A549 (cell line): Measurements from ENCODE around the gene NFATC3. TPM values are rescaled to one million over a fixed set of nuclear protein-coding genes. Genes with fewer than 3 reads are reported as not detected.

ENCODE experiments used
- ATAC-seq, 2 experiments: fragments of 200-7000 bp in 1 of 2; fragments of >200 bp in 1 of 2; cut with Nextera tagmentation in 1 of 2; cut with Tn5 transposase in 1 of 2; 3 replicates each; pipeline versions ENCODE4 v1.8.0 to v1.9.1; 2018 to 2020; ENCODE audit warnings: mild to moderate bottlenecking in 1 of 2, moderate library complexity in 1 of 2
- CTCF ChIA-PET: fragments of 300-600 bp; sonication (Branson Sonifier 250); formaldehyde crosslinking; extraction: SDS; loops from one replicate; lab custom pipeline; 2021; ENCODE audit warnings: antibody characterized with exemption, inconsistent platforms; lab: Yijun Ruan, JAX
- POLR2A ChIA-PET: fragments of 350-600 bp; formaldehyde crosslinking; extraction: SDS; loops from one replicate; lab custom pipeline; 2021; ENCODE audit warnings: antibody characterized with exemption, inconsistent platforms; lab: Yijun Ruan, JAX
- DNase-seq, 2 experiments: peaks; one replicate each; pipeline versions ENCODE4 v3.0.0 to v3.0.0-alpha.2; 2011 to 2016; ENCODE audit warnings: low read depth in 1 of 2, low spot score in 1 of 2
- FAIRE-seq: peaks from 2 replicates; lab custom pipeline; 2011; peaks lifted over from hg19 to GRCh38; lab: Jason Lieb, UNC
- H3K27ac ChIP-seq, 2 experiments: fragments of >200 bp; sonication (Bioruptor Twin); formaldehyde crosslinking; 3 replicates each; pipeline ENCODE4 v1.5.1; 2016 to 2017
- H3K4me1 ChIP-seq: fragments of >200 bp; sonication (Bioruptor Twin); formaldehyde crosslinking; 3 replicates; pipeline ENCODE4 v1.6.1; 2016
- H3K4me2 ChIP-seq: fragments of >200 bp; sonication (Bioruptor Twin); formaldehyde crosslinking; 3 replicates; pipeline ENCODE4 v1.6.1; 2016
- H3K4me3 ChIP-seq: fragments of >200 bp; sonication (Bioruptor Twin); formaldehyde crosslinking; 3 replicates; pipeline ENCODE4 v1.5.1; 2016
- H3K9me3 ChIP-seq: fragments of >200 bp; sonication (Bioruptor Twin); formaldehyde crosslinking; 3 replicates; pipeline ENCODE4 v1.6.1; 2016
- EHF ChIP-seq: fragments of 250-450 bp; sonication (Bioruptor Pico); IDR thresholded peaks from 2 replicates; pipeline ENCODE4 v1.5.0; 2020; ENCODE audit warnings: mild to moderate bottlenecking
- FOSB ChIP-seq: fragments of 250-450 bp; sonication (Bioruptor Pico); IDR thresholded peaks from 2 replicates; pipeline ENCODE4 v1.5.0; 2020; ENCODE audit warnings: mild to moderate bottlenecking, moderate library complexity
- FOXS1 ChIP-seq: fragments of 250-450 bp; sonication (Bioruptor Pico); IDR thresholded peaks from 2 replicates; pipeline ENCODE4 v1.5.0; 2020; ENCODE audit warnings: mild to moderate bottlenecking, moderate library complexity
- HDAC2 ChIP-seq: fragments of 200-600 bp; sonication (generic); IDR thresholded peaks from 2 replicates; pipeline ENCODE4 v1.6.1; 2016
- HOXB13 ChIP-seq: fragments of 250-450 bp; sonication (Bioruptor Pico); IDR thresholded peaks from 2 replicates; pipeline ENCODE4 v1.5.0; 2020; ENCODE audit warnings: low read depth, mild to moderate bottlenecking, moderate library complexity
- MYC ChIP-seq: IDR thresholded peaks from 2 replicates; pipeline ENCODE4 v1.6.1; 2012; ENCODE audit warnings: mild to moderate bottlenecking, inconsistent platforms, low read length, improper control_type of control experiment, borderline replicate concordance
- NPAS2 ChIP-seq: fragments of 250-450 bp; sonication (Bioruptor Pico); IDR thresholded peaks from 2 replicates; pipeline ENCODE4 v1.8.0; 2022; ENCODE audit warnings: mild to moderate bottlenecking, moderate library complexity, borderline replicate concordance
- POLR2A ChIP-seq: IDR thresholded peaks from 2 replicates; pipeline ENCODE4 v1.6.1; 2012; ENCODE audit warnings: mild to moderate bottlenecking, low read length
- RFX5 ChIP-seq: fragments of 450-650 bp; IDR thresholded peaks from 2 replicates; pipeline ENCODE4 v1.7.1; 2014; ENCODE audit warnings: antibody characterized with exemption, mild to moderate bottlenecking, moderate library complexity
- SMC3 ChIP-seq: fragments of >200 bp; sonication (Bioruptor Twin); formaldehyde crosslinking; IDR thresholded peaks from 3 replicates; pipeline ENCODE4 v1.6.1; 2018; ENCODE audit warnings: inconsistent platforms
- SREBF2 ChIP-seq: fragments of 450-650 bp; IDR thresholded peaks from 2 replicates; pipeline ENCODE4 v1.6.1; 2014; ENCODE audit warnings: mild to moderate bottlenecking, moderate library complexity
- ZC3H11A ChIP-seq: fragments of 450-650 bp; IDR thresholded peaks from 2 replicates; pipeline ENCODE4 v1.6.1; 2014; ENCODE audit warnings: antibody characterized with exemption, mild to moderate bottlenecking
- WGBS: methylation state at CpG from one replicate; pipeline ENCODE4 v1.1.6; 2017; ENCODE audit errors: missing lambda C conversion rate; 5-methylcytosine and 5-hydroxymethylcytosine counted together
- polyA plus RNA-seq, 4 experiments: library from polyadenylated mRNA; depleted of rRNA in 3 of 4; stranded (reverse); fragments of >200 nt; fragmentation: RNase III in 1 of 4; extraction: RNeasy Plus Mini Kit Qiagen cat#74134 plus additional on column Dnase treatment in 1 of 4; gene quantifications; 2 replicates in 3 of 4; 3 replicates in 1 of 4; pipeline ENCODE4 v1.2.3, GENCODE V29; 2011 to 2017
- TF ChIP-seq, protein P1 (sequence below): fragments of 200-600 bp; sonication (generic); IDR thresholded peaks from 2 replicates; pipeline ENCODE4 v1.6.1; 2016; ENCODE audit warnings: antibody characterized with exemption, mild to moderate bottlenecking, moderate library complexity
- TF ChIP-seq, protein P2 (sequence below): fragments of 450-650 bp; IDR thresholded peaks from 2 replicates; pipeline ENCODE4 v1.6.1; 2014; ENCODE audit warnings: antibody characterized with exemption
- TF ChIP-seq, protein P3 (sequence below): fragments of 250-450 bp; sonication (Bioruptor Pico); IDR thresholded peaks from 2 replicates; pipeline ENCODE4 v1.5.0; 2021; ENCODE audit warnings: mild to moderate bottlenecking, moderate library complexity, borderline replicate concordance
- TF ChIP-seq, protein P4 (sequence below): IDR thresholded peaks from 2 replicates; pipeline ENCODE4 v1.6.1; 2012

Gene NFATC3
- polyA plus RNA-seq, 2 of the 4 experiments (the other 2 are of a cell fraction): 13.3 to 23.9 TPM

DNA sequence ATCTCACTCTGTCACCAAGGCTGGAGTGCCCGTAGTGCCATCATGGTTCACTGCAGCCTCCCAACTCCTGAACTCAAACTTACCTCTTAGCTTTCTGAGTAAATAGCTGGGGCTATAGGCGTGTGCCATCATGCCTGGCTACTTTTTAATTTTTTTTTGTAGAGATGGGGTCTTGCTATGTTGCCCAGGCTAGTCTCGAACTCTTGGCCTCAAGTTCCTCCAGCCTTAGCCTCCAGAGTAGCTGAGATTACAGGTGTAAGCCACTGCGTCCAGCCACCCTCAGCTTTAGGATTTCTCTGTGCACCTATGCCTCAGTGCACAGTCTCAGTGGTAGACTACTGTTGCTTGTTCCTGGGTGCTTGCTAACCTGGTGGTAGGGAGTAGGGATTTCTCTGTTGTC, 184.6 kb downstream of the NFATC3 start (continued):
- TF ChIP-seq, protein P1, sequence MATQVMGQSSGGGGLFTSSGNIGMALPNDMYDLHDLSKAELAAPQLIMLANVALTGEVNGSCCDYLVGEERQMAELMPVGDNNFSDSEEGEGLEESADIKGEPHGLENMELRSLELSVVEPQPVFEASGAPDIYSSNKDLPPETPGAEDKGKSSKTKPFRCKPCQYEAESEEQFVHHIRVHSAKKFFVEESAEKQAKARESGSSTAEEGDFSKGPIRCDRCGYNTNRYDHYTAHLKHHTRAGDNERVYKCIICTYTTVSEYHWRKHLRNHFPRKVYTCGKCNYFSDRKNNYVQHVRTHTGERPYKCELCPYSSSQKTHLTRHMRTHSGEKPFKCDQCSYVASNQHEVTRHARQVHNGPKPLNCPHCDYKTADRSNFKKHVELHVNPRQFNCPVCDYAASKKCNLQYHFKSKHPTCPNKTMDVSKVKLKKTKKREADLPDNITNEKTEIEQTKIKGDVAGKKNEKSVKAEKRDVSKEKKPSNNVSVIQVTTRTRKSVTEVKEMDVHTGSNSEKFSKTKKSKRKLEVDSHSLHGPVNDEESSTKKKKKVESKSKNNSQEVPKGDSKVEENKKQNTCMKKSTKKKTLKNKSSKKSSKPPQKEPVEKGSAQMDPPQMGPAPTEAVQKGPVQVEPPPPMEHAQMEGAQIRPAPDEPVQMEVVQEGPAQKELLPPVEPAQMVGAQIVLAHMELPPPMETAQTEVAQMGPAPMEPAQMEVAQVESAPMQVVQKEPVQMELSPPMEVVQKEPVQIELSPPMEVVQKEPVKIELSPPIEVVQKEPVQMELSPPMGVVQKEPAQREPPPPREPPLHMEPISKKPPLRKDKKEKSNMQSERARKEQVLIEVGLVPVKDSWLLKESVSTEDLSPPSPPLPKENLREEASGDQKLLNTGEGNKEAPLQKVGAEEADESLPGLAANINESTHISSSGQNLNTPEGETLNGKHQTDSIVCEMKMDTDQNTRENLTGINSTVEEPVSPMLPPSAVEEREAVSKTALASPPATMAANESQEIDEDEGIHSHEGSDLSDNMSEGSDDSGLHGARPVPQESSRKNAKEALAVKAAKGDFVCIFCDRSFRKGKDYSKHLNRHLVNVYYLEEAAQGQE: no peak
- TF ChIP-seq EHF (CRISPR knock-in tag) (no peak), FOXS1 (CRISPR knock-in tag) (no peak)

DNA sequence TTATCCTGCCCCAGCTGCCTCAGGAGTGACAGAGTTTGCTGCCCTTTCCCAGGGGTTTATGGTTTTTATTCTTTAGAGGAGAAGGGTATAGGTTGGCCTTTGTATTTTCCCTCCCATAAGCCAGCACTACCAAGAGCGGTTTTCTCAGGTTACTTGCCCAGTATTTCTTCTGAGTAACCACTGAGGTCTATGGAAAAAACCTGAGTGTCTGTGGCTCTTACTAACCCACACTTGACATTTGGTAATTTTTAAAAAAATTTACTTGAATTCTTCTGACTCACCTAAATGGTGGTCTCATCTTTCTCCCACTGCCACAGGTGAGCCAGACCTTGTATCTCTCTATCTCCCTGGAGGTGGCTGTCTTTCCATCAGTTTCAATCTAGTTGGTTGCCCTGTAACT, 185.2 kb downstream of the NFATC3 start:
- Histone ChIP-seq H3K27ac (no peak overlapping the region), H3K4me1 (peaks cover 43% of the 10 kb centered on the region), H3K4me3 (no peak overlapping the region), H3K9me3 (no peaks in the 10 kb centered on the region), H3K4me2 (no peak overlapping the region)
- ChIA-PET CTCF (interaction anchor here (0.6 to 2.0 kb wide), 4 partner anchors 9 to 436 kb away, joined by 3 to 9 read pairs (median 5); no protein-coding TSS in a partner anchor), POLR2A (no interaction called here)
- ATAC-seq (no peak), FAIRE-seq (no peak), DNase-seq (no peak)
- no peak for TF ChIP-seq RFX5
- TF ChIP-seq SMC3: no peak
- no peak for TF ChIP-seq SREBF2
- TF ChIP-seq MYC: no peak
- TF ChIP-seq, protein P2, sequence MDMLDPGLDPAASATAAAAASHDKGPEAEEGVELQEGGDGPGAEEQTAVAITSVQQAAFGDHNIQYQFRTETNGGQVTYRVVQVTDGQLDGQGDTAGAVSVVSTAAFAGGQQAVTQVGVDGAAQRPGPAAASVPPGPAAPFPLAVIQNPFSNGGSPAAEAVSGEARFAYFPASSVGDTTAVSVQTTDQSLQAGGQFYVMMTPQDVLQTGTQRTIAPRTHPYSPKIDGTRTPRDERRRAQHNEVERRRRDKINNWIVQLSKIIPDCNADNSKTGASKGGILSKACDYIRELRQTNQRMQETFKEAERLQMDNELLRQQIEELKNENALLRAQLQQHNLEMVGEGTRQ: no peak
- TF ChIP-seq FOXS1 (CRISPR knock-in tag): no peak
- TF ChIP-seq HDAC2: no peak
- TF ChIP-seq, protein P1: no peak
- no peak for TF ChIP-seq POLR2A
- no peak for TF ChIP-seq NPAS2
- TF ChIP-seq, protein P3, sequence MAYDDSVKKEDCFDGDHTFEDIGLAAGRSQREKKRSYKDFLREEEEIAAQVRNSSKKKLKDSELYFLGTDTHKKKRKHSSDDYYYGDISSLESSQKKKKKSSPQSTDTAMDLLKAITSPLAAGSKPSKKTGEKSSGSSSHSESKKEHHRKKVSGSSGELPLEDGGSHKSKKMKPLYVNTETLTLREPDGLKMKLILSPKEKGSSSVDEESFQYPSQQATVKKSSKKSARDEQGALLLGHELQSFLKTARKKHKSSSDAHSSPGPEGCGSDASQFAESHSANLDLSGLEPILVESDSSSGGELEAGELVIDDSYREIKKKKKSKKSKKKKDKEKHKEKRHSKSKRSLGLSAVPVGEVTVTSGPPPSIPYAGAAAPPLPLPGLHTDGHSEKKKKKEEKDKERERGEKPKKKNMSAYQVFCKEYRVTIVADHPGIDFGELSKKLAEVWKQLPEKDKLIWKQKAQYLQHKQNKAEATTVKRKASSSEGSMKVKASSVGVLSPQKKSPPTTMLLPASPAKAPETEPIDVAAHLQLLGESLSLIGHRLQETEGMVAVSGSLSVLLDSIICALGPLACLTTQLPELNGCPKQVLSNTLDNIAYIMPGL: no peak
- TF ChIP-seq FOSB (CRISPR knock-in tag): no peak
- WGBS: 39% methylated on average over 1 of the region's 1 CpG

DNA sequence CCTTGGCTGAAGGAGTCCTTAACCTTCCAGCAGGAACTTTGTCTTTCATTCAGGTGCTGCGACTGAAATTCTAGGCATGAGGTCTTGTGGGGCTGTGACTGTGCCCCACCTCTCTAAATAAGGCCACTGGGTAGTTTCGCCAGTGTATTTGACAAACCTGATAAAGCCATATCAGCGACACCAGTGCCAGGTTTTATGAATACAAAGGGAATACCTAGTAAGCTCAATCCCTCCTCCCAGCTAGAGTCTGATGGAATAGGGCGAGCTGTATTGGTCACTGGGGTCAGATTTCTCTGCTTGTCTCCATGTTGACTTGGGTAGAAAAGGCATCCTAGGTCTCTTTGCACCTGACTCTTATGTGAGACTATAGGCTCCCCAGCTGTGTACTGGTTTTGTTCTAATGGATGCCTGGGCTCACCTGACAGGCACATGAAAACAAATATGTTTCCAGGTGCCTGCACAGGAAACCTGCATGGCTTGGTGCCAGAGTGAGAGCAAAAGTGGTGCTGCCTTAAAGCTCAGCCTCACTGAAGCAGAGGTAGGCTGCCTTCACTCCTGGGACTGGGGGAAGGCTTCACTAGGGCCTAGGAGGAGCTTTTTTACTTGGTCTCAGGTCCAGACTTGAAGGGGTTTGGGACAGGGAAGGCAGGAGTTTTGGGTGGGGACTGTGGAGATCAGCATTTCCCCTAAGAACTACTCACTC, 187.5 kb downstream of the NFATC3 start:
- CTCF ChIA-PET: interaction anchor here (0.9 to 6.9 kb wide), 3 partner anchors 10 to 31 kb away, joined by 3 to 89 read pairs (median 3); partner anchors contain the start of gene SLC7A6
- no peak for FAIRE-seq

More for the DNA sequence above, 187.5 kb downstream of the NFATC3 start:
- Histone ChIP-seq H3K9me3 (no peaks in the 10 kb centered on the region), H3K4me3 (no peak overlapping the region), H3K4me1 (peaks cover 25% of the 10 kb centered on the region), H3K27ac (no peak overlapping the region), H3K4me2 (no peak overlapping the region)
- ATAC-seq: no peak
- 94% methylated on average over 4 of the region's 4 CpGs for WGBS
- no peak for DNase-seq
- TF ChIP-seq, protein P2: no peak
- TF ChIP-seq SMC3: no peak
- no peak for TF ChIP-seq FOXS1 (CRISPR knock-in tag)
- TF ChIP-seq ZC3H11A: no peak
- TF ChIP-seq, protein P4, sequence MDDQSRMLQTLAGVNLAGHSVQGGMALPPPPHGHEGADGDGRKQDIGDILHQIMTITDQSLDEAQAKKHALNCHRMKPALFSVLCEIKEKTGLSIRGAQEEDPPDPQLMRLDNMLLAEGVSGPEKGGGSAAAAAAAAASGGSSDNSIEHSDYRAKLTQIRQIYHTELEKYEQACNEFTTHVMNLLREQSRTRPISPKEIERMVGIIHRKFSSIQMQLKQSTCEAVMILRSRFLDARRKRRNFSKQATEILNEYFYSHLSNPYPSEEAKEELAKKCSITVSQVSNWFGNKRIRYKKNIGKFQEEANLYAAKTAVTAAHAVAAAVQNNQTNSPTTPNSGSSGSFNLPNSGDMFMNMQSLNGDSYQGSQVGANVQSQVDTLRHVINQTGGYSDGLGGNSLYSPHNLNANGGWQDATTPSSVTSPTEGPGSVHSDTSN: no peak
- no peak for TF ChIP-seq HOXB13 (CRISPR knock-in tag)
- POLR2A ChIA-PET: interaction anchor here (1.8 kb wide), 1 partner anchor 9 kb away, joined by 9 read pairs; the partner anchor contains the start of gene SLC7A6
